Right lobe of liver (tissue), 6 donors: Measurements from ENCODE around the gene ABHD6. TPM values are rescaled to one million over a fixed set of nuclear protein-coding genes. Genes with fewer than 3 reads are reported as not detected.
"Not testable (repeated sequence)": the region's sequence is repeated elsewhere in the genome, so short reads cannot be mapped to it uniquely, and the experiment has no call there.

Source experiments
- ATAC-seq, 4 donors: fragments of 200-7000 bp; cut with Tn5 transposase; one replicate each; pipeline ENCODE4 v1.9.1; 2020; ENCODE audit warnings: mild to moderate bottlenecking in 4 of 4, moderate library complexity in 4 of 4
- DNase-seq, 3 donors: peaks; one replicate each; pipeline ENCODE4 v3.0.0-alpha.2; 2020
- H3K27ac ChIP-seq, 3 donors: fragments of 200-600 bp; one replicate each; pipeline ENCODE4 v1.8.0; 2022
- H3K27me3 ChIP-seq, 2 donors: fragments of 200-600 bp; one replicate each; pipeline ENCODE4 v1.8.0; 2022
- H3K36me3 ChIP-seq, 4 donors: fragments of 200-600 bp; sonication (generic) in 1 of 4; one replicate each; pipeline versions ENCODE4 v1.5.1 to v1.8.0; 2017 to 2022; ENCODE audit warnings: control low read depth in 1 of 4
- H3K4me1 ChIP-seq, 4 donors: fragments of 200-600 bp; sonication (generic) in 1 of 4; one replicate each; pipeline versions ENCODE4 v1.5.1 to v1.8.0; 2017 to 2022; ENCODE audit warnings: control low read depth in 1 of 4
- H3K4me3 ChIP-seq, 3 donors: fragments of 200-600 bp; one replicate each; pipeline ENCODE4 v1.8.0; 2022
- H3K9me3 ChIP-seq, 4 donors: fragments of 200-600 bp; sonication (generic) in 1 of 4; one replicate each; pipeline versions ENCODE4 v1.5.1 to v1.8.0; 2017 to 2022; ENCODE audit warnings: control low read depth in 1 of 4
- CTCF ChIP-seq, 4 donors: fragments of 200-600 bp in 3 of 4; fragments of 450-650 bp in 1 of 4; IDR thresholded peaks; one replicate each; pipeline versions ENCODE4 v1.5.1 to v1.8.0; 2016 to 2022; ENCODE audit warnings: antibody characterized with exemption in 4 of 4, mild to moderate bottlenecking in 2 of 4
- POLR2A ChIP-seq: fragments of 450-650 bp; IDR thresholded peaks from one replicate; pipeline ENCODE4 v1.6.1; 2017; ENCODE audit warnings: antibody characterized with exemption, mild to moderate bottlenecking
- WGBS: methylation state at CpG from one replicate; pipeline ENCODE4 v1.1.6; 2018; ENCODE audit warnings: low coverage, low lambda C conversion rate; ENCODE audit not compliant: insufficient coverage; ENCODE audit errors: missing lambda C conversion rate; 5-methylcytosine and 5-hydroxymethylcytosine counted together
- intact Hi-C, 2 donors: fragments of 100-400 bp; cut with DNase I; formaldehyde crosslinking; loops; one replicate each; pipeline versions ENCODE4 v1.11.2 to v1.14.1; 2022
- total RNA-seq, 6 experiments: library from RNA; depleted of rRNA in 2 of 6; stranded (reverse); fragments of >200 nt in 2 of 6; fragmentation: NEBNext Ultra II Directional in 3 of 6; extraction: Animal tissue kit (Norgen Biotek cat#: 25700) in 3 of 6; gene quantifications; one replicate each; pipeline versions ENCODE4 v1.1.0 to v1.2.4, GENCODE V29; 2016 to 2023
- donor health status: DM: no; HTN: yes; CAD: no.
- donor health status: DM: no; HTN: no; CAD: no.
- donor health status: DM: no; HTN: no; CAD: no.
- donor health status: DM: no; HTN: yes; CAD: no.
- donor health status: DM: no; HTN: yes; CAD: no.

ABHD6 gene
- total RNA-seq, 6 experiments from 2014 or later = 24.6 to 64.3 (median 52.6) TPM

GRCh38 chr3:58266577-58266976 is 29.0 kb downstream of the ABHD6 start:
- WGBS = 92% methylated on average over 1 of the region's 1 CpG
- H3K27me3 ChIP-seq = no peaks in the 10 kb centered on the region
- ATAC-seq = peak in 2 of 4 donors; percentile 48 to 53
- intact Hi-C loops = no loop called here
- H3K4me1 ChIP-seq = peaks cover 0 to 13% (median 0%) of the 10 kb centered on the region in 4 donors
- TF ChIP-seq POLR2A (no peak), CTCF (IDR thresholded peaks at IDR 0.05) (no peak)
- H3K27ac ChIP-seq = no peak overlapping the region
- DNase-seq = no peak
- no peak overlapping the region for H3K4me3 ChIP-seq
- no peaks in the 10 kb centered on the region for H3K9me3 ChIP-seq
- peaks cover 0 to 20% (median 2%) of the 10 kb centered on the region in 4 donors for H3K36me3 ChIP-seq

- H3K27me3 ChIP-seq, H3K9me3 ChIP-seq, DNase-seq, H3K4me3 ChIP-seq, ATAC-seq, intact Hi-C loops, H3K27ac ChIP-seq: not testable (repeated sequence)
- Histone ChIP-seq H3K4me1 (peaks cover 0 to 23% (median 3%) of the 10 kb centered on the region in 4 donors), H3K36me3 (peaks cover 0 to 20% (median 2%) of the 10 kb centered on the region in 4 donors)
- 100% methylated on average over 1 of the region's 1 CpG for WGBS
Measured at GRCh38 chr3:58267543-58267942, 30.0 kb downstream of the ABHD6 start.

GRCh38 chr3:58269356-58269755 is 31.8 kb downstream of the ABHD6 start:
- WGBS = 100% methylated on average over 2 of the region's 2 CpGs
- Histone ChIP-seq H3K27me3 (no peaks in the 10 kb centered on the region), H3K4me3 (no peak overlapping the region), H3K27ac (no peak overlapping the region), H3K9me3 (no peaks in the 10 kb centered on the region), H3K4me1 (peaks cover 0 to 39% (median 7%) of the 10 kb centered on the region in 4 donors), H3K36me3 (peaks cover 0 to 20% (median 2%) of the 10 kb centered on the region in 4 donors)
- intact Hi-C loops = no loop called here
- TF ChIP-seq CTCF (IDR thresholded peaks at IDR 0.05) (no peak), POLR2A (no peak)
- no peak for DNase-seq
- no peak for ATAC-seq

- TF ChIP-seq CTCF (IDR thresholded peaks at IDR 0.05) (no peak), POLR2A (no peak)
- no peak overlapping the region for H3K4me3 ChIP-seq
- H3K27ac ChIP-seq = no peak overlapping the region
- no peaks in the 10 kb centered on the region for H3K9me3 ChIP-seq
- intact Hi-C loops = no loop called here
- peaks cover 0 to 39% (median 7%) of the 10 kb centered on the region in 4 donors for H3K4me1 ChIP-seq
- H3K36me3 ChIP-seq = peaks cover 0 to 26% (median 2%) of the 10 kb centered on the region in 4 donors
- H3K27me3 ChIP-seq = no peaks in the 10 kb centered on the region
- 80% methylated on average over 2 of the region's 2 CpGs for WGBS
- no peak for DNase-seq
- no peak for ATAC-seq
Measured at GRCh38 chr3:58270485-58270884, 32.9 kb downstream of the ABHD6 start.

GRCh38 chr3:58271901-58272501 is 34.4 kb downstream of the ABHD6 start:
- no peaks in the 10 kb centered on the region for H3K27me3 ChIP-seq
- WGBS = 20% methylated on average over 2 of the region's 7 CpGs
- peak; percentile 79 to 91 (median 84) for ATAC-seq
- no peak overlapping the region for H3K4me3 ChIP-seq
- DNase-seq = peak; percentile 77 to 90 (median 84)
- intact Hi-C loops = no loop called here
- H3K9me3 ChIP-seq = no peaks in the 10 kb centered on the region
- peaks cover 0 to 26% (median 2%) of the 10 kb centered on the region in 4 donors for H3K36me3 ChIP-seq
- H3K4me1 ChIP-seq = peaks cover 0 to 29% (median 7%) of the 10 kb centered on the region in 4 donors
- no peak for TF ChIP-seq POLR2A
- no peak for TF ChIP-seq CTCF (IDR thresholded peaks at IDR 0.05)
- peak overlapping the region; percentile 47 to 68 (median 53) for H3K27ac ChIP-seq
